ENCODE data around the gene DPPA3.

The DPPA3 gene

DNA sequence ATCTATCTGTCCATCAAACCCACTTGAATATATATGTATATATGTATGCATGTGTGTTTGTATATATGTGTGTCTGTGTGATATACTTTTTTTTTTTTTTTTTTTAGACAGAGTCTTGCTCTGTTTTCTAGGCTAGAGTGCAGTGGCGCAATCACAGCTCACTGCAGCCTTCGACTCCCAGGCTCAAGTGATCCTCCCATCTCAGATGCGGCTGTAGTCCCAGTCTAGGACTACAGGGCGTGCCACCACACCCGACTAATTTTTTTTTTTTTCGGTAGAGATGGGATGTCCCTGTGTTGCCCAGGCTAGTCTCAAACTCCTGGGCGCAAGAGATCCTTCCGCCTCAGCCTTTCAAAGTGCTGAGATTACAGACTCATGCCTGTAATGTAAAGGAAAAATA, 32.5 kb upstream of the DPPA3 start:
- Histone ChIP-seq H3K27me3 (ENCODE audit: insufficient read depth, low read length) (no peaks in the 10 kb centered on the region), H3K9me2 (ENCODE audit: low read depth, low read length) (no peaks in the 10 kb centered on the region), H3K4me2 (ENCODE audit: low read length) (no peak overlapping the region), H3K36me3 (ENCODE audit: insufficient read depth, low read length) (no peaks in the 10 kb centered on the region), H3K27ac (ENCODE audit: low read depth, low read length, poor library complexity, severe bottlenecking) (no peak overlapping the region), H2AFZ (ENCODE audit: low read length) (no peak overlapping the region), H3K4me3 (ENCODE audit: low read depth, low read length, poor library complexity, severe bottlenecking) (no peak overlapping the region), H3F3A (ENCODE audit: insufficient read depth, low read length) (no peaks in the 10 kb centered on the region), H3K79me2 (ENCODE audit: insufficient read depth, low read length) (no peaks in the 10 kb centered on the region), H3K9ac (ENCODE audit: low read length) (no peak overlapping the region), H3K9me3 (ENCODE audit: low read length) (no peaks in the 10 kb centered on the region), H3K4me1 (ENCODE audit: insufficient read depth, low read length, severe bottlenecking) (no peaks in the 10 kb centered on the region), H4K20me1 (ENCODE audit: insufficient read depth, low read length) (no peaks in the 10 kb centered on the region)
- no peak for TF ChIP-seq EZH2 (IDR thresholded peaks at IDR 0.05; ENCODE audit: borderline replicate concordance, low read length)
- no peak for TF ChIP-seq CTCF (IDR thresholded peaks at IDR 0.05; ENCODE audit: low read length)

DNA sequence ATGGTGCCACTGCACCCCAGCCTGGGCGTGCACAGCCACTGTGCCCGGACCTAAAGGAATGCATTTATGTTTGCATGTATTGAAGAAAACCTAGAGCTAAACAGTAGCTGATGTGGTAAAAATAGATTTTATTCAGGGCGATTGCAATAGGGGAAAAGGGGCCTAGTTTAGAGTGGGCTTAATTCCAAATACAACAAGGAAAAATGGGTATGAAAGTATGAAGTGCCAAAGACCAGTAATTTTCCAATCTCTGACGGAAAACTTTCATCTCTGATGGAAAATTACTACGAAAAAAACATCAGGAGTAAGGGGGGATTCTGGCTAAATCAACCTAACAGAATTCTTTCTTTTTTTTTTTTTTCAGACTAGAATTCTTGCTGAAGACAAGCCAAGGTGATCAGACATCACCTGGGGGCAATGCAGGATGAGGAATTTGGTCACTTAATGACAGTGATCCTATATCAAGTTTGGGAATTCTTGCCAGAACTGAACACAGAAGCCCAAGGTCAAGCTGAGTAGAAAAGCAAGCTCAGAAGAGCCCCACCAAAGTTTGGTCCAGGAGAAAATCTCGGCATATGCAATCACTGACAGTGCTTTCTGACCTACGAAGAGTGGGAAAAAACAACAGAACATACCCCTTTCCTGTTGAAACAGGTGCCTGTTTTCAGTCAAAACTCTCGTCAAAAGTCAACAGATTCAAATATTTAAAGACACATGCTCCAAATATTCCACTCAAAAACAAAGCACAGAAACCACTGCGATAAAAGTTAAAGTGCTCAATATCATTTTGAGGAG, 31.8 kb upstream of the DPPA3 start:
- H3K4me1 ChIP-seq (ENCODE audit: insufficient read depth, low read length, severe bottlenecking), result no peaks in the 10 kb centered on the region
- H4K20me1 ChIP-seq (ENCODE audit: insufficient read depth, low read length), result no peaks in the 10 kb centered on the region

DNA sequence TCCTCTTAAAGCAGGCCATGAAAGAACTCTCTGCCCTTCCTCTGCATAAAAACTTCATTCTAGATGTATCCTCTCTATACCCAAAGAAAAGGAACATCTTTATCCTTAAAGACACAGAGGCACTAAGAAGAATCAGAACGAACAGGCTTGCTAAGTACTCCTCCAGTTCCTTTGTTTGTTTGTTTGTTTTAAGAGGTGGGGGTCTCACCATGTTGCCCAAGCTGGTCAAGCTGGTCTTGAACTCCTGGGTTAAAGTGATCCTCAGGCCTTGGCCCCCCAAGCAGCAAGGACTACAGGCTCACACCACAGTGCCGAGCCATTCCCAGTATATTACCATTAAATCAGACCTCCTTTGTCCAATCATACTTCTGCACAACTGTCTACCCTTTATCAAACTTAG, 29.7 kb upstream of the DPPA3 start:
- no peak overlapping the region for H2AFZ ChIP-seq (ENCODE audit: low read length)
- H3K9ac ChIP-seq (ENCODE audit: low read length), result no peak overlapping the region
- no peaks in the 10 kb centered on the region for H4K20me1 ChIP-seq (ENCODE audit: insufficient read depth, low read length)
- H3K9me2 ChIP-seq (ENCODE audit: low read depth, low read length), result no peaks in the 10 kb centered on the region
- H3K9me3 ChIP-seq (ENCODE audit: low read length), result no peaks in the 10 kb centered on the region
- TF ChIP-seq EZH2 (IDR thresholded peaks at IDR 0.05; ENCODE audit: borderline replicate concordance, low read length) (no peak), CTCF (IDR thresholded peaks at IDR 0.05; ENCODE audit: low read length) (no peak)
- H3K36me3 ChIP-seq (ENCODE audit: insufficient read depth, low read length), result no peaks in the 10 kb centered on the region
- H3K27me3 ChIP-seq (ENCODE audit: insufficient read depth, low read length), result no peaks in the 10 kb centered on the region; the same call in 1 of the 2 replicates
- no peaks in the 10 kb centered on the region for H3K79me2 ChIP-seq (ENCODE audit: insufficient read depth, low read length)
- no peak overlapping the region for H3K4me3 ChIP-seq (ENCODE audit: low read depth, low read length, poor library complexity, severe bottlenecking)
- no peak overlapping the region for H3K27ac ChIP-seq (ENCODE audit: low read depth, low read length, poor library complexity, severe bottlenecking)
- no peak overlapping the region for H3K4me2 ChIP-seq (ENCODE audit: low read length)
- H3K4me1 ChIP-seq (ENCODE audit: insufficient read depth, low read length, severe bottlenecking), result no peaks in the 10 kb centered on the region
- H3F3A ChIP-seq (ENCODE audit: insufficient read depth, low read length), result no peaks in the 10 kb centered on the region

More for the DNA sequence above, 31.8 kb upstream of the DPPA3 start:
- Histone ChIP-seq H3F3A (ENCODE audit: insufficient read depth, low read length) (no peaks in the 10 kb centered on the region), H2AFZ (ENCODE audit: low read length) (no peak overlapping the region), H3K36me3 (ENCODE audit: insufficient read depth, low read length) (no peaks in the 10 kb centered on the region), H3K27me3 (ENCODE audit: insufficient read depth, low read length) (no peaks in the 10 kb centered on the region), H3K9me2 (ENCODE audit: low read depth, low read length) (no peaks in the 10 kb centered on the region), H3K27ac (ENCODE audit: low read depth, low read length, poor library complexity, severe bottlenecking) (no peak overlapping the region), H3K79me2 (ENCODE audit: insufficient read depth, low read length) (no peaks in the 10 kb centered on the region), H3K4me2 (ENCODE audit: low read length) (no peak overlapping the region), H3K4me3 (ENCODE audit: low read depth, low read length, poor library complexity, severe bottlenecking) (no peak overlapping the region), H3K9ac (ENCODE audit: low read length) (no peak overlapping the region), H3K9me3 (ENCODE audit: low read length) (no peaks in the 10 kb centered on the region)
- no peak for TF ChIP-seq EZH2 (IDR thresholded peaks at IDR 0.05; ENCODE audit: borderline replicate concordance, low read length)
- TF ChIP-seq CTCF (IDR thresholded peaks at IDR 0.05; ENCODE audit: low read length), result no peak

All from OCI-LY1 (cell line).